GM12872 (cell line): ENCODE results near the gene PRCC.

Experiments used
- TF ChIP-seq, protein P1 (sequence below): IDR thresholded peaks from 3 replicates; pipeline ENCODE4 v1.5.1; 2011; ENCODE audit warnings: low read depth, mild to moderate bottlenecking, low read length, moderate library complexity; ENCODE audit not compliant: insufficient read depth

PRCC gene

DNA sequence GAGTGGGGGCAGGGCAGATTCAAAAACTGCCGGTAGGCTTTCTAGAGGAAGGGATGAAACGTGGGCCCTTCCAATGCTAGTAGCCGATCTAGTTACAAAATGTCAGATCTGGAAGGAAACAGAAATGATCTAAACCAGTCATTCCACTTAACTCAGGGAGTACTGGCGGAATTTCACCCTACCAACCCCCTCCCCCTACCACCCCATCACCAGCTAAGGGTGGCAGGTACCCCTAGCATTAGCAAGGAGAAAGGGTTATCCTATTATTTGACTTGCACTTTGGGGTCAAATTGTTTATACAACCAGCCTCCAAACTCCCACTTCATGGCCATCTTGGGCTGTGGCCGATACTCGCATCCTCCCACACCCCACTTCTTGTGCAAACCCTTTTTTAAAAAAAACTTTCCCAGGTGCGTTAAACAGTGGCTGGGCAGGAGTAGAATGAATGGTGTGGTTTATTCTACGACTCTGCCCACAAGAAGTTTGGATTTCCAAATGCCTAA, 25.8 kb upstream of the PRCC start:
- TF ChIP-seq, protein P1, sequence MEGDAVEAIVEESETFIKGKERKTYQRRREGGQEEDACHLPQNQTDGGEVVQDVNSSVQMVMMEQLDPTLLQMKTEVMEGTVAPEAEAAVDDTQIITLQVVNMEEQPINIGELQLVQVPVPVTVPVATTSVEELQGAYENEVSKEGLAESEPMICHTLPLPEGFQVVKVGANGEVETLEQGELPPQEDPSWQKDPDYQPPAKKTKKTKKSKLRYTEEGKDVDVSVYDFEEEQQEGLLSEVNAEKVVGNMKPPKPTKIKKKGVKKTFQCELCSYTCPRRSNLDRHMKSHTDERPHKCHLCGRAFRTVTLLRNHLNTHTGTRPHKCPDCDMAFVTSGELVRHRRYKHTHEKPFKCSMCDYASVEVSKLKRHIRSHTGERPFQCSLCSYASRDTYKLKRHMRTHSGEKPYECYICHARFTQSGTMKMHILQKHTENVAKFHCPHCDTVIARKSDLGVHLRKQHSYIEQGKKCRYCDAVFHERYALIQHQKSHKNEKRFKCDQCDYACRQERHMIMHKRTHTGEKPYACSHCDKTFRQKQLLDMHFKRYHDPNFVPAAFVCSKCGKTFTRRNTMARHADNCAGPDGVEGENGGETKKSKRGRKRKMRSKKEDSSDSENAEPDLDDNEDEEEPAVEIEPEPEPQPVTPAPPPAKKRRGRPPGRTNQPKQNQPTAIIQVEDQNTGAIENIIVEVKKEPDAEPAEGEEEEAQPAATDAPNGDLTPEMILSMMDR: no peak

DNA sequence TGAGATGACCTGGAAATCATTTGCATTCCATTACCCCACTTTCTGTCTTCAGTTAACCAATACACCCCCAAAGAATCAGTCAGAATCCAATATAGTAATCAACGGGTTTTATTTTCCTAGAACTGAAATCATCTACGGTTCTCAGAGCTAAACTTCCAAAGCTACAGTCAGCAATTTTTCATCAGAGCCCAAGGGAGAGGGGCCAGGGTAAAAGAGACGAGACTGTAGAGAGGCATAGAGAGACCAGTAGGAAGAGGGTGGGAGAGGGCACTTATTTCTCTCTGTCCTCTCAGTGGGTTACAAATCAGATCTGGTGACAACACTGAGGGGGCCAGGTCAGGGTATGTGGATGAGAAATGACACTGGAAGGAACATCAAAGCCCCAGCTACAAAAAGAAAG, 25.3 kb upstream of the PRCC start:
- TF ChIP-seq, protein P1: no peak

DNA sequence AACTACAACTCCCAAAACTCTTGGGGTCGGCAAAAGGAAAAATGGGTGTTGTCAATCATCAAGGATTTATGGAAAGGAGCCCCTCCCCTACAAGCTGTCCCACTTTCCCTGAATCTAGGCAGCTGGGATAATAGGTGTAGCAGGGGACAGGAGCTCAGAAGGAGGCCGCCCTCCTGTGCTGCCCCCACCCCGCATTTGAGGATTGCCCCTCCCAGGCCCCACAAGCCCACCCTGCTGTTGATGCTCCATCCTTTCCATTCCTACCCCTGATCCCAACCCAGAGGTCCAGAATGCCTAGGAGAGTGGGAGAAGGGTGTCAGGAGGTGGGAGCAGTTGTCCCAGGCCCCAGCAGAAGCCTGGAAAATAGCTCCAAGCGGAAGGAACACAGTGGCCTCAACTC, 24.5 kb upstream of the PRCC start:
- TF ChIP-seq, protein P1: no peak

DNA sequence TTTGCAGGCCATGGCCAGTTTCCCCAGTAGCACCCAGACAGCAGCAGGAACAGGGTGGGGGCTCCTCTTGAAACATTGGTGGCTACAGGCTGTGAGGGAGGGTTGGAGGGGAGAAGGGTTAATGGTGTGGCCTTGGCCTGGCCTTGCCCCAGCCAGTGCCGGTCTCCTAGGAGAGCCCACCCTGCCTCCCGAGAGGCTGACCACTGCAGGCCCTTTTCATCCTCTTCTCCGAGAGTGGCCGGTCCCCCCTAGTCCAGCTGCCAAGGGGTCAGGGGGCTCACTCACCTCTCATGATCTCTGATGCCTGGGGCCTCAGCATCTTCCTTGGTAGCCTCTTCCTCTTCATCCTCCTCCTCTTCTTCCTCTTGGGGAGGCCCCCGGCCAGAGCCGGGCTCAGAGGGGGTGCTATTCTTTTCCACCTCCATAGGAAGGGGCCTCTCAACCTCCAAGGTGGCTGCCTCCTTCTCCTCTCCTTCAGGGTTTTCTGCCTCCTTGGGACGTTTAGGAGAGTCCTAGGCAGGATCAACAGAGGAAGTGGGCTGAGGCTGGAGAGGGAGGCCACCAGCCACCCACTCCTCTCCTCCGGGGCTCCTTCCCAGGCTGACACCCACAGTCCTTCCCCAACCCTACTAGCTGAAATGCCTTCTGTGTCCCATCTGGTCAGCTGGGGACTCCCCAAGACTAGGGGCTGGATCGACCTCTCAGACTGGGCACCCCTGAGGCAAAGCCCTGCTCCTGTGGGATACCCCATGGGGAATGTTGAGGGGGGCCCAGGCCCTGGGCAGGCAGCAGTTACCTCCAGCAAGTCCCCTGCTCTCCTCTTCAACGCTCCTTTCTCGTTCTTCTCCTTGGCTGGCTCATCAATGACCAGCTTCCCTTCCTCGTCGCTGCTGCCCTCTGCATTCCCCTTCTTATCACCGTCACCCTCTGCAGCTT, 23.7 kb upstream of the PRCC start:
- TF ChIP-seq, protein P1: no peak

DNA sequence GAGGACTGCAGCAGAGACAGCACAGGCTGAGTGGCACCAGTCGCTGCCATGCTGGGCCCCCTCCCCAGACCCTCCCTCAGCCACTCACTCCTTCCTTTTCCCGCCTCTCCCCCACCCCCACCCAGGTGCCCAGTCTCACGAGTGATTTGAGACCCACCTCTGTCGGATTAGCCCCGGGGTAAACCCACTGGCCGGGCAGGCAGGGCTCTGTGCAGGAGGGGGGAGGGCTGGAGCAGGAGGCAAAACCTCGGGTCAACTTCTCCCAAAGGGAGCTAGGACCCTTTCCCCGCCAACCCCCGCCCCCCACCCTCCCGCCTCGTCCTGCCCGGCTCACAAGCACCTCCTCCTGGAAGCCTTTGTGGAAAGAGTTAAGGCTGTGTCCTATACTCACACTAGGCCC, 23.0 kb upstream of the PRCC start:
- TF ChIP-seq, protein P1: no peak

DNA sequence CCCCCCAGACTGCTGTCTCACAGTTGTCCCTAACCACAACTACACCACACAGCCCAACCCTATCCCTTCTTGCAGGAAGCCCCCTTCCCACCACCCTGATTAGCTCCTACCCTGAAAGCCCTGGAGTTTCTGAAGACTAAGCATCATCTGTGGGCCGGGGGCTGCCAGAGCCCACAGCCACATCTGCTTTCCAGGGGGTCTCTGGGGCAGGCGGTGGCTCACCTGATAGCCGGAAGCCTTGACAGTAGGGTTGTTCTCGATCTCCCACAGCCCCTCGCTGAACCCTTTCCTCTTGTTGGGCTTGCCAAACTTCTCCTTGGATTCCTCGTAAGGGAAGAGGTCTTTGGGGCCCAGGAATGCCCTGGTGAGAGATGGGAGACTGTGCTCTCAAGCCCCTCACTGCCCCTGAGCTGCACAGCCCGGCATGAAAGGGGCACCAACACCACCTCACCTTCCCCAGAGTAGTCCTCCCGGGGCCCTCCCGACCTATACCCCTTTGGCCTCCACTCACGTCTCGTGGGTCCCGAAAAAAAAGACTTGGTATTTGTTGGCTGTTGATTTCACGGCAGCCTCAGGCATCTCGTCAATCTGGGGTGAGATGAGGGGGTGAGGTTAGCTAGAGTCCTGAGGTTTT, 22.4 kb upstream of the PRCC start:
- TF ChIP-seq, protein P1: no peak

DNA sequence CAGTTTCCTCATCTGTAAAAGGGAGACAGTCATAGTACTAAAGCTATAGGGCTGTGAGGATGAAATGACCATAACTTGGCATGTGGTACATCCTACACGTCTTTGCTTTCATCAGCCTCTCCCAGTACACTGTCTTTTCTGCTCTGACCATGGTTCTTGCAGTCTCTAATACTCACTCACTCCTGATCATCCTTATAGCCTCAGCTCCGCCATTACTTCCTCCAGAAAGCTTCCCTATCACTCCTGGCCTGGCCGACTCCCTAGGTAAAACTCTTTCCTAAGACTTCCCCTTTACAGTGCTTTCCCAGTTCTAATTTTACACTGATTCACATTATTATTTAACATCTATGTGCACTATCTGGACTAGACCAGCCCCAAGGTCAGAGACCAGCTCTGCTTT, 21.5 kb upstream of the PRCC start:
- TF ChIP-seq, protein P1: no peak
